WTC11 (cell line): ENCODE data around the gene ATP2B2. TPM values are rescaled to one million over a fixed set of nuclear protein-coding genes. Genes with fewer than 3 reads are reported as not detected.

Experiments used
- AR ChIP-seq: fragments of 250-450 bp; sonication (Bioruptor Pico); IDR thresholded peaks from 2 replicates; pipeline ENCODE4 v1.9.0; 2021; ENCODE audit warnings: mild to moderate bottlenecking
- CREM ChIP-seq: sonication (generic); formaldehyde crosslinking; IDR thresholded peaks from 2 replicates; pipeline ENCODE4 v1.8.1; 2022; ENCODE audit warnings: mild to moderate bottlenecking, missing genetic modification reagents, moderate library complexity
- ETV6 ChIP-seq: sonication (generic); formaldehyde crosslinking; IDR thresholded peaks from 2 replicates; pipeline ENCODE4 v1.8.1; 2022; ENCODE audit warnings: mild to moderate bottlenecking, missing genetic modification reagents
- KAT7 ChIP-seq: sonication (generic); formaldehyde crosslinking; IDR thresholded peaks from 2 replicates; pipeline ENCODE4 v1.8.1; 2023; ENCODE audit warnings: missing genetic modification reagents, mild to moderate bottlenecking, borderline replicate concordance
- PRDM15 ChIP-seq: sonication (generic); formaldehyde crosslinking; IDR thresholded peaks from 2 replicates; pipeline ENCODE4 v1.8.0; 2022; ENCODE audit warnings: missing genetic modification reagents
- RELA ChIP-seq: sonication (generic); formaldehyde crosslinking; IDR thresholded peaks from 2 replicates; pipeline ENCODE4 v1.8.1; 2022; ENCODE audit warnings: missing genetic modification reagents, mild to moderate bottlenecking, borderline replicate concordance
- RORB ChIP-seq: fragments of 250-450 bp; sonication (Bioruptor Pico); IDR thresholded peaks from 2 replicates; pipeline ENCODE4 v1.9.0; 2021; ENCODE audit warnings: mild to moderate bottlenecking
- SMAD4 ChIP-seq: sonication (generic); formaldehyde crosslinking; IDR thresholded peaks from 2 replicates; pipeline ENCODE4 v1.8.0; 2022; ENCODE audit warnings: mild to moderate bottlenecking, missing genetic modification reagents
- ZMAT4 ChIP-seq: fragments of 250-450 bp; sonication (Bioruptor Pico); IDR thresholded peaks from 2 replicates; pipeline ENCODE4 v1.9.0; 2021; ENCODE audit warnings: mild to moderate bottlenecking
- ZNF532 ChIP-seq: fragments of 250-450 bp; sonication (Bioruptor Pico); IDR thresholded peaks from 2 replicates; pipeline ENCODE4 v1.9.0; 2021; ENCODE audit warnings: mild to moderate bottlenecking, borderline replicate concordance
- ZSCAN18 ChIP-seq: fragments of 250-450 bp; sonication (Bioruptor Pico); IDR thresholded peaks from 2 replicates; pipeline ENCODE4 v2.1.2; 2022; ENCODE audit warnings: mild to moderate bottlenecking, moderate library complexity
- total RNA-seq: library from RNA; stranded (reverse); gene quantifications from 3 replicates; pipeline ENCODE4 v1.2.3, GENCODE V29; 2021
- TF ChIP-seq, protein P1 (sequence below): sonication (generic); formaldehyde crosslinking; IDR thresholded peaks from 2 replicates; pipeline ENCODE4 v1.8.1; 2022; ENCODE audit warnings: mild to moderate bottlenecking, moderate library complexity, missing genetic modification reagents

Gene ATP2B2
- total RNA-seq, 1 experiment from 2014 or later: 0.48 TPM

DNA sequence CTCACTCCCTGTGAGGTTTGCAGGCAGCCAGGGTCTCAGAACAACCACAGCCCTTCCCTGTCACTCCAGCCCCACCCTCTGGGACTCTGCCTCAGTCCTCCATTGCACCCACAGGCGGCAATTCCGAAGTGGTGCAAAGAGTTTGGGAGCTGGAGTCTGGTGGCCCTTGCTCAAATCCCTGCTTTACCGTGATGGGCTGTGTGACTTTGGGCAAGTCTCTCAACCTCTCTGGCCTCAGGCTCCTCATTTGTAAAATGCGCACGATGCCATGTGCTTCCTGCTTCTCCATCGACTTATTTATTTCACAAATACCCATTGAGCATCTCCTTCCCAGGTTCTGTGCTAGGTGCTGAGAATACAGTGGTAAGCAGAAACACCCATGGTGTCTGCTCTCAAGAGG is 7.3 kb upstream of the ATP2B2 start (continued):
- TF ChIP-seq AR (CRISPR knock-in tag) (no peak), ZMAT4 (CRISPR knock-in tag) (no peak), ETV6 (CRISPR knock-in tag) (no peak), PRDM15 (CRISPR knock-in tag) (no peak), CREM (CRISPR knock-in tag) (no peak), SMAD4 (CRISPR knock-in tag) (no peak), RORB (CRISPR knock-in tag) (no peak), KAT7 (CRISPR knock-in tag) (no peak), ZSCAN18 (CRISPR knock-in tag) (no peak), RELA (no peak), ZNF532 (CRISPR knock-in tag) (no peak)
- TF ChIP-seq, protein P1, sequence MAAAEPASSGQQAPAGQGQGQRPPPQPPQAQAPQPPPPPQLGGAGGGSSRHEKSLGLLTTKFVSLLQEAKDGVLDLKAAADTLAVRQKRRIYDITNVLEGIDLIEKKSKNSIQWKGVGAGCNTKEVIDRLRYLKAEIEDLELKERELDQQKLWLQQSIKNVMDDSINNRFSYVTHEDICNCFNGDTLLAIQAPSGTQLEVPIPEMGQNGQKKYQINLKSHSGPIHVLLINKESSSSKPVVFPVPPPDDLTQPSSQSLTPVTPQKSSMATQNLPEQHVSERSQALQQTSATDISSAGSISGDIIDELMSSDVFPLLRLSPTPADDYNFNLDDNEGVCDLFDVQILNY: no peak
